ENCODE results near the gene PNPLA1.

PNPLA1 gene

DNA sequence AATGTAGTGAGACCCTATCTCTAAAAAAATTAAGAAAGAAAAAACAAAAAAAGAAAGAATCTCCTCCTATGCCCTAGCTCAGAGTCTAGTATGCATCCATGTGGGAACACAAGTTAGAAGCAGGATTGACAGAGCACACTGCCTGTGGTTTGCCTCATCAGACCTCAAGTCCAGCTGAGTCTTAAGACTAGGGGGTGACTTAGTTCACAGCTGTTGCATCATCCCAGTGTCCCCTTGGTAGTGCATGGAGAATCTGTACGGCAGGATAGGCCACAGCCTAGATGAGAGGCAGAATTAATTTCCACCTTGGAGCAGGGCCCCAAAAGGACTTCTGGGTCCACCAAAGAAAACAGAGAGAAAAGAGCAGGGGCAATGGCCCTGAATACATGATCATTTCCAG is 13.7 kb downstream of the PNPLA1 start:
- TF ChIP-seq, protein P1, sequence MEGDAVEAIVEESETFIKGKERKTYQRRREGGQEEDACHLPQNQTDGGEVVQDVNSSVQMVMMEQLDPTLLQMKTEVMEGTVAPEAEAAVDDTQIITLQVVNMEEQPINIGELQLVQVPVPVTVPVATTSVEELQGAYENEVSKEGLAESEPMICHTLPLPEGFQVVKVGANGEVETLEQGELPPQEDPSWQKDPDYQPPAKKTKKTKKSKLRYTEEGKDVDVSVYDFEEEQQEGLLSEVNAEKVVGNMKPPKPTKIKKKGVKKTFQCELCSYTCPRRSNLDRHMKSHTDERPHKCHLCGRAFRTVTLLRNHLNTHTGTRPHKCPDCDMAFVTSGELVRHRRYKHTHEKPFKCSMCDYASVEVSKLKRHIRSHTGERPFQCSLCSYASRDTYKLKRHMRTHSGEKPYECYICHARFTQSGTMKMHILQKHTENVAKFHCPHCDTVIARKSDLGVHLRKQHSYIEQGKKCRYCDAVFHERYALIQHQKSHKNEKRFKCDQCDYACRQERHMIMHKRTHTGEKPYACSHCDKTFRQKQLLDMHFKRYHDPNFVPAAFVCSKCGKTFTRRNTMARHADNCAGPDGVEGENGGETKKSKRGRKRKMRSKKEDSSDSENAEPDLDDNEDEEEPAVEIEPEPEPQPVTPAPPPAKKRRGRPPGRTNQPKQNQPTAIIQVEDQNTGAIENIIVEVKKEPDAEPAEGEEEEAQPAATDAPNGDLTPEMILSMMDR (IDR thresholded peaks at IDR 0.05; ENCODE audit: insufficient read depth, low read depth, low read length, missing control alignments), result no peak
- DNase-seq (ENCODE audit: low read depth), result no peak
- H3K4me3 ChIP-seq (ENCODE audit: low read length), result no peak overlapping the region

DNA sequence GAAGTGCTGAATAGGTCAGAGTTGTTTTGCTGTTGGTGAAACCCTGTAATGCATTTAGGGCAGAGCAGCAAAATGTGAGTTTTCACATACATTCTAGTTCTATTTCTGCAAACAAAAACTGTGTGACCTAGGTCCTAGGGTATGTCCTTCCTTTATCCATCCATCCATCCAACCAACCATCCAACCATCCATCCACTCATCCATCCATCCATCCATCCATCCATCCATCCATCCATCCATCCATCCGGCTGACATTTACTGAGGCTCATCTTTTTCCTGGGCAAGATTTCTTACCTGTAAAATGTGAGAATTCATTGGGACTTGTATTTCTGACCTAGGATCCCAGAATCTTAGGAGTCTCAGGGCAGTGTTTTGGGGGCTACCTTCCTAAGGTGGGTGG is 14.5 kb downstream of the PNPLA1 start:
- no peak for DNase-seq (ENCODE audit: low read depth)
- TF ChIP-seq, protein P1 (IDR thresholded peaks at IDR 0.05; ENCODE audit: insufficient read depth, low read depth, low read length, missing control alignments), result no peak
- H3K4me3 ChIP-seq (ENCODE audit: low read length), result no peak overlapping the region

DNA sequence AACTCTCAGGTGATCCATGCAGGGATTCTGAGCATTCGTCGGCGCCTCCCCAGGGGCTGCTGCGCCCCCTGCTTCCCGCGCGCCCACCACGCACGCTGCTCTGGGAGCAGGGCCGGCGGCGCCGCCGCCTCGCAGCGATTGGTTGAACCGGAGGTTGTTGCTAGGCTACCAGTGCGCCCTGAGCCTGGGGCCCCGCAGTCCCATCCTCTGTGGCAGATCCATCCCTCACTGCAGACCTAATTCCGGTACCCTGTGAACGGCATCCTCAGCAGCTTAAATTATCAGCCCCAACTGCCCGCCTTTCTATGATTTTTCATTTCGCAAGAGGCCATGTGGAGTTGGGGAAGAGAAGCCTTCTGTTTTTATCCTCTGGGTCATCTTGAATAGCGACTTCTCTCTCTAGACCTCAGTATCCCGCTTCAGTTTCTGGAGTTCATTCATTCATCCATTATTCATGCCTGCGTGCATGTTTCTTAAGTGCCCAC is 15.4 kb downstream of the PNPLA1 start:
- no peak for DNase-seq (ENCODE audit: low read depth)
- TF ChIP-seq, protein P1 (IDR thresholded peaks at IDR 0.05; ENCODE audit: insufficient read depth, low read depth, low read length, missing control alignments), result no peak
- H3K4me3 ChIP-seq (ENCODE audit: low read length), result no peak overlapping the region

DNA sequence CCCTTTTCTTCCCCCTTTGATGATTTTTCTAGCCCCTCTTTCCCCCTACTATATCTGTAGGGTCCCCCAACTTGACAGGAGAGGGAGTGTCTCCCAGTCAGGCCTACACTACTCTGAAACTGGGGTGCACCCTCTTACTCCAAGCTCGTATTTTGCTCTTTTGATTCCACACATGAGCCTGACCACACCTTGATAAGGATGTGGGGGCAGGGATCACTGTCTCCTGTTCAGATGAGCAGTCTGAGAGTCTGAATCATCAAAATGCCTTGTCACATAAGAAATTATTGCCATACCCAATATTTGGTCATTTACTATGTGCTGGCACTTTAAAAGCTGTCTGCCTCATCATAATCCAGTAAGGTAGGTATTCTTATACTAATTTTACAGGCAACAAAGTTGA is 15.9 kb downstream of the PNPLA1 start:
- DNase-seq (ENCODE audit: low read depth), result peak; percentile 17
- TF ChIP-seq, protein P1 (IDR thresholded peaks at IDR 0.05; ENCODE audit: insufficient read depth, low read depth, low read length, missing control alignments), result no peak
- no peak overlapping the region for H3K4me3 ChIP-seq (ENCODE audit: low read length)

DNA sequence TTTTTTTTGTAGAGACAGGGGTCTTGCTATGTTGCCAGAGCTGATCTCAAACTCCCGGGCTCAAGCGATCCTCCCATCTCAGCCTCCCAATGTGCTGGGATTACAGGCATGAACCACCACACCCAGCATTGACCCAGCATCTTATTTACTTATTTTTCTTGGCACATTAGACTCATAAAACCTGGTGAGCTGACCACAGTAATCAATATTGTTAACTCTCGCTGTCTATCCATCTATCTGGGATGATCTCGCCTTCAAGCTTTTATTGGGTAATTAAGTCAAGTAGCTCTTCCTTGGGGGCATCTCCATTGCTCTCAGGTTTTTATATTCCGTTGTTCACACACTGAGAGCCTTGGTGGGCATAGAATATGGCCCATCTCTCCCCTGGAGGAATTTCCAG is 17.0 kb downstream of the PNPLA1 start:
- DNase-seq (ENCODE audit: low read depth), result no peak
- no peak overlapping the region for H3K4me3 ChIP-seq (ENCODE audit: low read length)
- TF ChIP-seq, protein P1 (IDR thresholded peaks at IDR 0.05; ENCODE audit: insufficient read depth, low read depth, low read length, missing control alignments), result no peak

DNA sequence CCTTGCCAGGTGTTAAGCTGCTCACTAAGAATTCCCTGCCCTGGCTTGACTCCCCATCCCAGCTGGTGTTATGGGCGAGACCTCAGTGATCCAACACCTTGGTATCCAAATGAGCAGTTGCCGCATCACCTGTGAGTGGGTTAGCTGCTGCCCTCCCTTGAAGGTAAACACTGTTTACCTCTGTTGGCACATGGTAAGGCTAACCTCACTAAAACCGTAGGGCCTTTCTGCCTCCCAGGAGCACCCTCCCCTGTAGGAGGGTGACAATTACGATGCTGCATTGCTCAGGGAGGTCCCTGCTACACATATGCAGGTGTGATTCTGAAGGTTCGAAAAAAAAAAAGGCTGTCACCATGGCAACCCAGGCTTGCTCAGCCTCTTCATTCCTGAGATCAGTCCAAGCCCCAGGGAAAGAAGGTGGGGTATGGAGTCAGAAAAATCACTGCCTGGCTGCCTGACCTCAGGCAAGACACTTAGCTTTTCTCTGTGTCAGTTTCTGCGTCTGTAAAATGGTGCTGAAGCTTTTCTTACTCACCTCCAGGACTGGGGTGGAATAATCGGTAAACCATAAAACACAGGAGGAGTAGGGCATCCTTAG is 19.5 kb downstream of the PNPLA1 start:
- TF ChIP-seq, protein P1 (IDR thresholded peaks at IDR 0.05; ENCODE audit: insufficient read depth, low read depth, low read length, missing control alignments), result no peak
- DNase-seq (ENCODE audit: low read depth), result peak; percentile 78
- no peak overlapping the region for H3K4me3 ChIP-seq (ENCODE audit: low read length)
